IMR-90 (cell line): ENCODE results near the gene AMBRA1. TPM values are rescaled to one million over a fixed set of nuclear protein-coding genes. Genes with fewer than 3 reads are reported as not detected.

Source experiments
- ATAC-seq: fragments of 200-7000 bp; cut with Tn5 transposase; 2 replicates; pipeline ENCODE4 v1.9.1; 2020; ENCODE audit warnings: low read depth, mild to moderate bottlenecking, moderate library complexity
- BruUV-seq: library from RNA; stranded (reverse); fragments of 400-500 nt; replicated peaks from 2 replicates; lab custom pipeline; 2021; lab: Mats Ljungman, UMichigan
- CTCF ChIA-PET: fragments of 300-600 bp; formaldehyde crosslinking; extraction: SDS; loops from one replicate; lab custom pipeline; 2021; ENCODE audit warnings: antibody characterized with exemption; lab: Yijun Ruan, JAX
- POLR2A ChIA-PET: fragments of 300-600 bp; sonication (Branson Sonifier 250); formaldehyde crosslinking; loops from one replicate; lab custom pipeline; 2022; ENCODE audit warnings: antibody characterized with exemption; ENCODE audit not compliant: unreplicated experiment; lab: Charles Lee
- DNase-seq: peaks from one replicate; pipeline ENCODE4 v3.0.0; 2013
- H2AFZ ChIP-seq: replicated peaks from 2 replicates; pipeline ENCODE3; 2013; ENCODE audit warnings: low read length, mild to moderate bottlenecking; ENCODE audit not compliant: poor library complexity
- H2AK5ac ChIP-seq: 2 replicates; pipeline ENCODE4 v1.6.1; 2013; ENCODE audit warnings: low read depth, low read length, inconsistent platforms
- H2AK9ac ChIP-seq: replicated peaks from 2 replicates; pipeline ENCODE3; 2013; ENCODE audit warnings: mild to moderate bottlenecking, low read depth, low read length, moderate library complexity; ENCODE audit not compliant: poor library complexity
- H2BK120ac ChIP-seq: 2 replicates; pipeline ENCODE4 v1.6.1; 2013; ENCODE audit warnings: low read depth, low read length, inconsistent platforms
- H2BK15ac ChIP-seq: 3 replicates; pipeline ENCODE4 v1.6.1; 2013; ENCODE audit warnings: low read depth, low read length, inconsistent platforms
- H2BK20ac ChIP-seq: 2 replicates; pipeline ENCODE4 v1.6.1; 2013; ENCODE audit warnings: low read depth, mild to moderate bottlenecking, inconsistent platforms, low read length, moderate library complexity
- H2BK5ac ChIP-seq: 2 replicates; pipeline ENCODE4 v1.6.1; 2013; ENCODE audit warnings: mild to moderate bottlenecking, low read depth, low read length, inconsistent platforms; ENCODE audit not compliant: poor library complexity, severe bottlenecking
- H3K14ac ChIP-seq: replicated peaks from 2 replicates; pipeline ENCODE4 v1.6.1; 2013; ENCODE audit warnings: low read depth, low read length, inconsistent platforms
- H3K18ac ChIP-seq: 2 replicates; pipeline ENCODE4 v1.6.1; 2013; ENCODE audit warnings: low read depth, low read length, control low read depth
- H3K23ac ChIP-seq: 2 replicates; pipeline ENCODE4 v1.6.1; 2013; ENCODE audit warnings: low read depth, low read length, inconsistent platforms
- H3K27ac ChIP-seq: 2 replicates; pipeline ENCODE4 v1.5.1; 2013; ENCODE audit warnings: mild to moderate bottlenecking, control low read depth, low read length; ENCODE audit not compliant: insufficient read depth
- H3K27me3 ChIP-seq: 2 replicates; pipeline ENCODE4 v1.6.1; 2013; ENCODE audit warnings: low read length; ENCODE audit not compliant: control insufficient read depth, insufficient read depth
- H3K36me3 ChIP-seq: 2 replicates; pipeline ENCODE4 v1.6.1; 2013; ENCODE audit warnings: low read length, mixed read lengths; ENCODE audit not compliant: control insufficient read depth, insufficient read depth
- H3K4ac ChIP-seq: 2 replicates; pipeline ENCODE4 v1.6.1; 2013; ENCODE audit warnings: low read depth, low read length, inconsistent platforms
- H3K4me1 ChIP-seq: 2 replicates; pipeline ENCODE4 v1.6.1; 2013; ENCODE audit warnings: low read length, mixed read lengths; ENCODE audit not compliant: control insufficient read depth, insufficient read depth
- H3K4me2 ChIP-seq: 2 replicates; pipeline ENCODE4 v1.6.1; 2013; ENCODE audit warnings: low read depth, mild to moderate bottlenecking, control low read depth, low read length, moderate library complexity
- H3K4me3 ChIP-seq: 2 replicates; pipeline ENCODE4 v1.5.1; 2013; ENCODE audit warnings: low read depth, mild to moderate bottlenecking, control low read depth, low read length, moderate library complexity; ENCODE audit not compliant: insufficient read depth
- H3K56ac ChIP-seq: 2 replicates; pipeline ENCODE4 v1.6.1; 2013; ENCODE audit warnings: low read length, inconsistent platforms; ENCODE audit not compliant: insufficient read depth; ENCODE audit errors: extremely low read depth
- H3K79me1 ChIP-seq, 2 experiments: 2 replicates each; pipeline ENCODE4 v1.6.1; 2013; ENCODE audit warnings: low read length in 2 of 2, inconsistent platforms in 1 of 2, low read depth in 1 of 2
- H3K9ac ChIP-seq: 2 replicates; pipeline ENCODE4 v1.6.1; 2013; ENCODE audit warnings: low read depth, low read length, control low read depth
- H3K9me1 ChIP-seq: 2 replicates; pipeline ENCODE4 v1.6.1; 2013; ENCODE audit warnings: low read length, inconsistent platforms; ENCODE audit not compliant: insufficient read depth
- H3K9me3 ChIP-seq: 2 replicates; pipeline ENCODE4 v1.6.1; 2013; ENCODE audit warnings: low read length; ENCODE audit not compliant: control insufficient read depth, insufficient read depth
- H4K20me1 ChIP-seq: 2 replicates; pipeline ENCODE4 v1.6.1; 2013; ENCODE audit warnings: low read length, inconsistent platforms; ENCODE audit not compliant: insufficient read depth
- H4K5ac ChIP-seq: 2 replicates; pipeline ENCODE4 v1.6.1; 2013; ENCODE audit warnings: mild to moderate bottlenecking, low read depth, low read length, control low read depth
- H4K8ac ChIP-seq, 2 experiments: 2 replicates each; pipeline ENCODE4 v1.6.1; 2013; ENCODE audit warnings: low read depth in 2 of 2, low read length in 2 of 2, control low read depth in 1 of 2, inconsistent platforms in 1 of 2
- H4K91ac ChIP-seq: 2 replicates; pipeline ENCODE4 v1.6.1; 2013; ENCODE audit warnings: low read depth, low read length, inconsistent platforms; ENCODE audit not compliant: insufficient read depth
- BHLHE40 ChIP-seq: fragments of 150-350 bp; IDR thresholded peaks from 2 replicates; pipeline ENCODE4 v1.6.1; 2016; ENCODE audit warnings: mild to moderate bottlenecking, low read depth, low read length
- WGBS, 2 experiments: methylation state at CpG; one replicate each; pipeline versions ENCODE4 v1.1.5 to v1.1.7; 2013; ENCODE audit warnings: missing lambda C conversion rate in 2 of 2; ENCODE audit not compliant: insufficient read length in 1 of 2; ENCODE audit errors: extremely low coverage in 2 of 2; 5-methylcytosine and 5-hydroxymethylcytosine counted together
- dilution Hi-C: fragments of 300-500 bp; cut with HindIII; formaldehyde crosslinking; loops from one replicate; pipeline ENCODE4 v1.14.3; 2018; ENCODE audit warnings: low sequenced_read_pairs; ENCODE audit not compliant: unreplicated experiment
- in situ Hi-C: fragments of 300-500 bp; cut with MboI; formaldehyde crosslinking; loops from 3 replicates; pipeline ENCODE4 v1.14.3; 2019; ENCODE audit warnings: low sequenced_read_pairs, inconsistent platforms, mixed read lengths
- intact Hi-C: fragments of 100-400 bp; cut with micrococcal nuclease; formaldehyde crosslinking; loops from 2 replicates; pipeline ENCODE4 v1.10.0; 2022
- polyA plus RNA-seq, 3 experiments: library from polyadenylated mRNA; depleted of rRNA; stranded (reverse); fragments of >200 nt; gene quantifications; 2 replicates each; pipeline ENCODE4 v1.2.3, GENCODE V29; 2012; ENCODE audit warnings: low replicate concordance in 1 of 3
- total RNA-seq: library from RNA; depleted of rRNA; stranded (reverse); fragments of >200 nt; gene quantifications from 2 replicates; pipeline ENCODE4 v1.2.3, GENCODE V29; 2012

The AMBRA1 gene
- total and polyA plus RNA-seq, 2 of the 4 experiments (the other 2 are of a cell fraction), result 9.4 to 18.3 TPM

DNA sequence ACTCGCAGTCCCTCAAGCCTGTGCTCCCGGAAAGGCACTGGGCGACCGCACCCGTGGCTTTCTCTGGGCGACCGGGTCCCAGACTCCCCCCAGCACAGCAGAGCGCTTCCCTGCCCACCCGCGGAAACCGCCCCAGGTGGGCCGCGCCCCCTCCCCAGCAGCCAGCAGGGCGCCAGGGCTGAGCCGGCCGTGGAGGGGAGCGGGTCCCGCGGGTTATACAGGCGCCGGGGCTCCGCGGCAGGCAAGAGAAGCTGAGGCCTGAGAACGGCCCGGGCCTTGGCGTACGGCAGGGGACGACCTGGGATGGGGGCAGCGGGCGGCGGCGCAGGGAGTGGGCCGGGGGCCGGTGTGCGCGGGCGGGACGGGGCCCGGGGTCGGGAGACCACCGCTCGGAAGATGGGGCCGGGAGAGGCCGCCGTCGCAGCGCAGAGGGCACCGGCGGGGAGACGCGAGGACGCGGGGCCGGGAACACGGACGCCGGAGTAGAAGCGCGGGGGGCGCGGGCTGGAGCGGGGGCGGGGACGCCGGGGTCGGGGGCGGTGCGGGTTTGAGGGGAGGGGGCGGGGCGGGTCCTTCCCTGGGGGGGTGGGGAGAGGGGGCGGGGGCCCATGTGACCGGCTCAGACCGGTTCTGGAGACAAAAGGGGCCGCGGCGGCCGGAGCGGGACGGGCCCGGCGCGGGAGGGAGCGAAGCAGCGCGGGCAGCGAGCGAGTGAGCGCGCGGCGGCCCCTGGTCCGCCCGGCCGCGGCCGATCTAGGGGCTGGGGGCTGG is 212.6 kb downstream of the AMBRA1 start, which contains the start of gene MDK:
TSS of gene MDK (plus strand) at position 622 of the 771 bp plus-strand sequence. CDS start 389 bp downstream, outside the sequence.
- H3K4me1 ChIP-seq, result peaks cover 8% of the 10 kb centered on the region
- in situ Hi-C loops (no loop called here), intact Hi-C loops (loop anchor here (10.0 kb wide), 1 partner anchor 304 kb away; no protein-coding TSS in a partner anchor), dilution Hi-C loops (no loop called here)
- H3K23ac ChIP-seq, result peak within 1 kb of the TSS; percentile 61
- POLR2A ChIA-PET, result no interaction called here
- peaks cover 0 to 11% of the 10 kb centered on the region in 2 experiments; a peak in 2 of 4 replicates for H3K79me1 ChIP-seq
- peak within 1 kb of the TSS; percentile 24; the same call in 1 of the 2 replicates for H2AK5ac ChIP-seq
- no peak for TF ChIP-seq BHLHE40
- DNase-seq, result no peak
- no peaks in the 10 kb centered on the region for H4K20me1 ChIP-seq
- peak within 1 kb of the TSS; percentile 0; the same call in 1 of the 2 replicates for H3K27ac ChIP-seq
- H2BK5ac ChIP-seq, result no peak within 1 kb of the TSS
- peak within 1 kb of the TSS; percentile 91 for H2AFZ ChIP-seq
- H4K91ac ChIP-seq, result peak within 1 kb of the TSS; percentile 56
- no peaks in the 10 kb centered on the region for H3K9me3 ChIP-seq
- no peak within 1 kb of the TSS; the same call in 1 of the 2 replicates for H2BK20ac ChIP-seq
- WGBS, 2 experiments, result 6% methylated on average over 20 of the region's 96 CpGs; no CpG with 5 or more reads in 1 of the 2 experiments
- BruUV-seq, result no TSS peak
- peak within 1 kb of the TSS; percentile 75 to 76; a peak in 2 of 4 replicates for H4K8ac ChIP-seq
- H3K14ac ChIP-seq, result peak within 1 kb of the TSS; percentile 71
- CTCF ChIA-PET, result no interaction called here
- peak within 1 kb of the TSS; percentile 45 for H3K4me2 ChIP-seq
- ATAC-seq, result peak; percentile 28
- H2BK15ac ChIP-seq, result no peak within 1 kb of the TSS; the same call in 2 of the 3 replicates
- peak within 1 kb of the TSS; percentile 28; the same call in 1 of the 2 replicates for H4K5ac ChIP-seq
- H3K56ac ChIP-seq, result no peak within 1 kb of the TSS
- peak within 1 kb of the TSS; percentile 22; the same call in 1 of the 2 replicates for H3K18ac ChIP-seq
- 0 out of 2 replicates have a peak, but pooled peaks cover 5% of the 10 kb centered on the region for H3K9me1 ChIP-seq
- H3K9ac ChIP-seq, result peak within 1 kb of the TSS; percentile 29
- peaks cover 6% of the 10 kb centered on the region for H3K36me3 ChIP-seq
- H3K27me3 ChIP-seq, result no peaks in the 10 kb centered on the region
- H2BK120ac ChIP-seq, result peak within 1 kb of the TSS; percentile 56; the same call in 1 of the 2 replicates
- H2AK9ac ChIP-seq, result peak within 1 kb of the TSS; percentile 80
- peak within 1 kb of the TSS; percentile 75 for H3K4ac ChIP-seq
- peak within 1 kb of the TSS; percentile 33 for H3K4me3 ChIP-seq
